Hypothalamus (tissue), 51 donors: ENCODE measurements around the gene SSX2IP.
"Not testable (repeated sequence)": the region's sequence is repeated elsewhere in the genome, so short reads cannot be mapped to it uniquely, and the experiment has no call there.

ENCODE experiments used
- DNase-seq, 51 donors: peaks; one replicate each; lab custom pipeline; 2025; lab: John Stamatoyannopoulos, UW

SSX2IP gene

DNA sequence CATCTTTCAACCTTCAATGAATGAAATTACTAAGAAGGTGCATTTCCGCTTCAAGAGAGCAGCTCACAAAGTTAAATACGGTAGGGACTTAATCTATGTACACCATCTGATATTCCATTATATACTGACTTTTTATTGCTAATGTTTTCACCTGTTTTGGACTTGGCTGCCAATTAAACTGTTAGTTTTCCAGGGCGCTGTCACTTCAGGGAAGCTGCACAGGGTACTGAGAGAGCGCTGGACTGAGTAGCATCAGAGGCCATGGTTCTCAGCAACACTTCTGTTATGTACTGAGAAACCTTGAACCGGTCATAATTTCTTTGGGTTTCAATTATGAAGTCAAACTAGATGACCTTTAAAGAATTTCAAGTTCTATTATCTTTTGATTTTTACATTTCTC lies 8.2 kb downstream of the SSX2IP start:
- DNase-seq = no peak

DNA sequence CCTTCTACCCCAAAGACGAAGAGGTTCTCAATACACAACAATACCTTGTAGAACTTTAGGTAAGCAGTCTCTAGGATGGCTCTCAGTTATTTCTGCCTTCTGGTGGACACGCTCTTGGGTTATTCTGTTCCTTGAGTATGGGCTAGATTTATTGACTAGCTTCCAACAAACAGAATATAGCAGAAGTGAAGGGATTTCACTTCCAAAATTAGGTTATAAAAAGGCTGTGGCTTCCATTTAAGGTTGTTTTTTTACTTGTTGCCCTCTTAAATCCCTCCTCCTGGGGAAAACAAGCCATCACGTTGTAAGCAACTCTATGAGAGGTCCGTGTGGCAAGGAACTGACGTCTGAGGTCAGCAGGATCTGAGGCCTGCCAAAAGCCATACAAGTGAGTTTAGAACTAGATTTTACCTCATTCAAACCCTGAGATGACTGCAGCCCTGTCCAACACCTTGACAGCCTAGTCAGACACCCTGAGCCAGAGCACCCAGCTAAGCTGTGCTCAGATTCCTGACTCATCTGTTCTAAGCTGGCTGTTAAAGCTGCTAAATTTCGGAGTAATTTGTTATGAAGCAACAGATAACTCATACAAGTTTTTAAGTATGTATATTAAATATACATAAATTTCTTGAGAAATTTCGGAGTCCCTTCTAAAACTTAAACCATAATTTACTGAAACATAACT lies 12.7 kb downstream of the SSX2IP start:
- no peak for DNase-seq

DNA sequence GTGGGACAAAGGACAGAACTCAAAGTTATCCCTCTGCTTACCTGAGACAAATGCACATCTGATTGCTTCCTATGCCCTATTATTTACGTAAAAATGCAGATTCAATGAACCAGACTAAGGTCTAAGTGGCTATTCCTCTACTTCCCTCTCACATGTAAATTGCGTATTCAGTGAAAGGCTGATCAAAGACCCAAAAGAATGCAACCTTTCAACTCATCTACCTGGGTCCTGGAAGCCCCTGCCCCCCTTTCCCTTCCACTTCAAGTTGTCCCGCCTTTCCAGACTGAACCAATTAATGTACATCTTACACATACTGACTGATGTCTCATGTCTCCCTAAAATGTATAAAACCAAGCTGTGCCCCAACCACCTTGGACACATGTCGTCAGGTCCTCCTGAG lies 14.6 kb downstream of the SSX2IP start:
- DNase-seq = no peak

DNA sequence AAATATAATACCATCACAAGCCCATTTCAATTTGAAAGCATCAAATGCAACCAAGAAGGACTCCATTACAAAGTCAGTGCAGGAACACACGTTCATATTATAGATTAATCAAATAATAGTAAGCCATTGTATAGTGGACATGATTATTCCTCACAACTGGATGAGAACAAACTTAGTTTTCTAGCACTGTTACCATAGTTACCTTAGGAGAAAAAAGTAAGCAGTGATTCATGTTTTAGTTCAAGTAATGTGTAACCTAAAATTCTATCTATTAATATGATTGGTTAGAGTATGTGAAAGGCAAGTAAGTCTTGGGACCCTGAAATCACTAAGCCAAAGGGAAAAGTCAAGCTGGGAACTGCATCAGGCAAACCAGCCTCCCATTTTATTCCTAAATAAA lies 15.2 kb downstream of the SSX2IP start:
- DNase-seq = no peak

DNA sequence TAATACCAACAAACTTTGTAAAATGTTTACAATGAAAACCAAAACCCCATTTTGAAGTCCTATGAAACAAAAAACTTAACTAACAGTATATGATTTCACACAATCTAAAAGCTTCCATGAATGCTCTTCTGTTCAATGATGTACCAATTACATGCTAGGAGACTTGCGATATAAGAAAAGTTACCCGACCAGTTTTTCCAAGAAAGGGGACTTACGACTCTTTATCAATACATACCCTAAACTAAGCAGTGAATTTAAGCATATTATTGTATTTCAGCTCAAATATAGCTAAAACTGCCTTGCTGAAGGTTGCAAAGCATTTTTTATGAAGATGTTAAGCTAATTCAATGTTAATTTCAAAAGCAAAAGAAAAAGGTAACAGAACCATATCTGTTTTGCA lies 15.6 kb downstream of the SSX2IP start:
- DNase-seq = no peak

DNA sequence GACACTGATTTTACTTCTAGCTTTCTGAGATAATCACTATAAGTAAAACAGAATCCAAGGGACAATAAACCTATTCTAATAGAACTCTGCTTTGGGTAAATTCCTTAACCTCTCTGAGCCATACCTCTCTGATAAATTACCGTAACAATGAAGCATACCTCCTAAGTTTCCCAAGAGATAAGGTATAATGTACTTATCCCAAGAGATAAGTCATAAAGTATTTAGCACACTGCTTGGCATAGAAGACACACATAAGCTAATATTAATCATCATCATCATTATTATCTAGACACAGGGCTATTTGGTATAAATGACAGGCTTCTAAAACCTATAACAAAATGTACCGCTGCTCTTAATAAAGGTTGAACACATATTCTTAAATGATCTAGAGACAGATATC lies 16.2 kb downstream of the SSX2IP start:
- DNase-seq = no peak

DNA sequence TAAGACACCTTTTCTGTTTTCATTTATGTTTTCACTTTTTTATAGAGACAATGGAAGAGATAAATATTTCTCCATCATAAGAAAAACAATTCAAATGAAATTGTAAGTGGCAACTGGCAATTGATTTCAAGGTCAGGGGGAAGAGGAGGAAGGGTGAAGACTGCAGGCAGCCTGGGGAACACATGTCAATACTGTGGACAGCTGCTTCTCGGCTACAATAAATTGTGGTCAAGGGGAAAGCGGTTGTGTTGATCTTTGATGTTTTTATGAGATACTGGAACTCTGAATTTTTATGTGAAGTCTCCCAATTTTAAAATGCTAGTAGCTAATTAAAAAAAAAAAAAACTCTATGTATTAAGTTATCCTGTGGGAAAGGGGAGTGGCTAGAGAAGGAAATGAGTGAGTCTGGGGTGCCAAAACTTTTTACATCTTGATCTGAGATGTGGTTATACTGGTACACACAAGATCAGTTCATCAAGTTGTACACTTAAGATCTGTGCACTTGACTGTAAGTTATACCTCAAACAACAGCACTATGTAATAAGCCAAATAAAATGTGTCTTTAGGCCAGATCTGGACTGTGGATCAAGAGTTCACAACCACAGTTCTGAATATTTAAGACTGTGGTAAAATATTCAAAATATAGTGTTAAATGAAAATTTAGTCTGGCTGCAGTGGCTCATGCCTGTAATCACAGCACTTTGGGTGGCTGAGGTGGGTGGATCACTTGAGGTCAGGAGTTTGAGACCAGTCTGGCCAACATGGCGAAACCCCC lies 18.0 kb downstream of the SSX2IP start:
- no peak for DNase-seq

DNA sequence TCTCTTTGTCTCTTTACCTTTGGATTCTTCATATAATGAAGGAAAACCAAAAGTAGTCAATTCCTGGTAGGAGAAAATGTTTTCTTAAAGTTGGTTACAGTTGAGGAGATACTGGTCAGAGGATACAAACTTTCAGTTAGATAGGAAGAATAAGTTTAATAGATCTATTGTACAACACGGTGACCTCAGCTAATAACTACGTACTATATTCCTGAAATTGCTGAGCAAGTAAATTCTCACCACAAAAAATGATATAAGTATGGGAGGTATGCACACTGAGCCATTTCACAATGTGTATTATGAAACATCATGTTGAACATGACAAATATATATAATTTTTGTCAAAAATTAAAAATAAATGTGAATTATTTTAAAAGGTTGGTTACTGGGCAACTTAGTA lies 20.4 kb downstream of the SSX2IP start:
- DNase-seq = no peak

DNA sequence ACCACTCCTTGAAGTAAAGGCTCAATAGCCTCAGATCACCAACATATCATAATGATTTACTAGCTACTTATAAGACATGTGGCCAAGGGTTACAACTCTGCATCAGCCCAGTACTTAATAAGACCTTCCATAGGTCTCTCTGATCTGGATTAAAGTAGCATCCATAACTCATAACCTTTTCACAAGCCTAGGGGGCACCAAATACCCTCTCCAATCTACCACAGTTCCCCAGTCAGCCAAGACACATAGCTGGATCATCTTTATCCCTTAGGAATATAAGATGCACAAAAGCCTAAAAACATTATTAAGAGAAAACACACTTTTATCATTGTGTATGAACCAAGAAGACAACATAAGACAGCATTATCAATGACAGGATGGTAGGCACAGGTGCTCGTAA lies 22.1 kb downstream of the SSX2IP start:
- no peak for DNase-seq

DNA sequence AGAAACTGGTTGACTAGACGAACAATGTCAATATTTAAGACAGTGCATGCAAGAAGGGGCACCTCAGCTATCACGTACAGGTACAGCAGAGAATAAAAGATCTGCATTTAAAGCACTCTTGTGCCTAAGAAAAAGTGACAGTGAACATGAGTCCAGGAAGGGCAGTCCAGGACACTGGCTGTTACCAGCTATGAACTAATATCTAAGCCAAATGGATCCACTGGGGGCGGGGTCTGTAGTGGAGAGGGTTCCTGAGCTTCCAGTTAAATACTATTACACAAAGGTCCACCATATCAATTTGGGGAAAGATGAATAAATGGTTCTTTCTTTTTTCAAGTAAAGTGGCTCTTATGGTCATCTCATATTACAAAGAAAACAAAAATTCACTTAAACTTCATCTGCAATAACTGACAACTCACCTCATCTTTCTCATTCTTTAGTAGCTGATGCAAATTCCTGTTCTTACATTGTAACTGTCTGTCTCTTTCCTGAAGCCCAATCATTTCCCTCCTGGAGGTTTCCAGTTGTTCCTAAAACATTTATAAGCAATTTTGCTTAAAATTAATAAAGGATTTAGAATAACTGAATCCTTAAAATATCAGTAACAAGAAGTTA lies 24.5 kb downstream of the SSX2IP start:
- DNase-seq = no peak

DNA sequence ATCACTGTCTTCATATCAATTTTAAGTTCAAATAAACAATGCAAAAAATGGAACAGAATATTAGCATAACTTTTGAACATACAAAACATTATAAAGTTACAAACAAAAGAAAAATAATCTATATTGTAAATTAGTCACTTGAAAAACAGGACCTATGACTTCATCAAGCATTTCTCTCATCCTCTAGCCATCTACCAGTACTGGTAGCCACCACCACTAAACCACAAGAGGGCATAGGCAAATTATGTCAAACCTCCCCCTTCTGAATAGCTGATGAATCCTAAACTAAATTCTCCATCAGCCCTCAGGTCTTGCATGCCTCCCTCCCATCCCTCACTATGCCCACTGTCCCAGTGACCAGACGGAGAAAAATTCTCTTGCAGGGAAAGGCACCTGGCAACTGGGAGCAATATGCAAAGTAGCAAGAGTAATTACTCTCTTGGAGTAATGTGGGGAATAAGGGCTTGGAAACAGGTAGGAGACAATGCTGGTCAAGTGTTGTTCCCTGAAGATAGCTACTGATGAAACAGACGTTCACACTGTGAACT lies 37.1 kb downstream of the SSX2IP start:
- DNase-seq = no peak

DNA sequence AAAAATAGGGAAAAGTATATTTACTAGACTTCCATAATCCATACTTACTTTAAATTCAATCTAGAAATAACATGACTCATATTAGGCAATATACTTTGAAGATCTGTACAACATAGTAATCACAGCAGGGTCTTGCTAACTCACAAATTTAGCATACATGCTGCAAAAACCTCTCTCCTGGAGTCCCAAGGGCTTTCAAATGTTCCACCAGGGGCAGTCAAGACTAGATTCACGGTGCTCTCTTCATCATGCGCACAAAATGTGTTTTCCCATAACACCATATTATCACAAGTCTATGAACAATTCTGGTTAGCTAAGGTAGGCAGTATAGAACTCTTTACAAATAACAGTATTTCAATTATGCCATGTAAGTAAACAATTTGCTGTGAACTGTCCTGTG lies 45.8 kb downstream of the SSX2IP start:
- no peak for DNase-seq

DNA sequence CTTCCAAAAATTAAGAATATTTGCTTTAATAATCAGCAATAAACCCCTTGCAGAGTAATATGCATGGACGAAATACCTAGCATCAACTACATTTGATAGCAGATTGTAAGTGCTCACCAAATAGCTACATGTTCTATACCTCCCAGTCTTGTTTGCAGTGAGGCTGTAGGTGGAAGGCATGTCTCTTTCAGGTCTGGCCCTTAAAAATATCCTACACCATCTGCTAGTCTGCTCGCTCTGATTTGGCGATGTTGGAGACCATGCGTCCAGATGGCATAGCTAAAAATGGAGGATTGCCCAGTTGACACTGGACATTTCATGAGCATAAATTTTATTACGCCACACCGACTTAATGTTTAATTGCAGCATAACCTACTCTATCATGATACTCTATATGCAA lies 47.1 kb downstream of the SSX2IP start:
- peak in 1 of 51 donors; percentile 7 for DNase-seq

DNA sequence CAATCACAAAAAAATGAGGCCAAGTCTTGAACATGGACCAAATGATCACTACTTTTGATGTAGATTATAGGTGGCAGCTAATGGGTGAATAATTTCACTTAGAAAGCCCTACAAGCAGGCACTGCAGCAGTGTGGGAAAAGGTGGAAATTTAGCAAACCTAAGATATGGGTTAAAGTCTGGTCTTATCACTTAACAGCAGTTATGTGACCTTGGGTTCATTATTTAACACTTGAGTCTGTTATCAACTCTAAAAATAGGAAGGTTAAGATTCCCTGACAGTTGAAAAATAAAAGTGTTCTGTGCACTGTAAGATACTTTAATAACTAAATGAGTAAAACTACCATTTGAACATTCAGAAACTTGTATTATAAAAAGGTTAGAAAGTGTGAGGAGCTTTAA lies 47.5 kb downstream of the SSX2IP start:
- DNase-seq = no peak

DNA sequence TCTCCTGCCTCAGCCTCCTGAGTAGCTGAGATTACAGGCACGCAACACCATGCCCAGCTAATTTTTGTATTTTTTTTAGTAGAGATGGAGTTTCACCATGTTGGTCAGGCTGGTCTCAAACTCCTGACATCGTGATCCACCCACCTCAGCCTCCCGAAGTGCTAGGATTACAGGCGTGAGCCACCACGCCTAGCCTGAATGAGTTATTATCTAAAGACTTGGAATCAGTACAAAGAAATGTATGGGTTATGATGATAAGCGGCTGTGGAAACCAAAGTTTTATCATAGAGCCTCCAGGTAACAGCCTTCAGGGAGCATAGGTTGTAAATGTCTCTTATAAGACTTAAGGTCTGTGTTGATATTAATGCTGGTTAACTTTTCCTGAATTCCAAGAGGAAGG lies 50.5 kb downstream of the SSX2IP start:
- not testable (repeated sequence) for DNase-seq

DNA sequence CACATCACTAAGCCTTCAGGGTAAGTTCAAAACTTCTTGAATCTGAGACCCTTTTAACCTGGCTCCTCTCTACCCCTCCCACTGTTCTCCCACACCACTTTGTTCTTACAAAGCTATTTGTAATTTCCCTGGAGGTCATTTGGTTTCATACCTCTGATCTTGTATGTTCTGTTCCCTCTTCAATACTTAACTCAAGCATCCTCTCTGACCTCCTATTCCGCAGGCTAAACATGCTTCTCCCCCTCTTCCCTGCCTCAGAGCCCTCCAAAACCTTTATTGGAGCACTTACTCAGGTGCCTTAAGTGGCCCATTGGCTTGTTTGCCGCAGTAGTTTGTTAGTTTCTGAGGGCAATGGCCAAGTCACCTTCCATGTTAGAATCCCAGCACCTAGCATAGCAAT lies 54.8 kb downstream of the SSX2IP start:
- no peak for DNase-seq

DNA sequence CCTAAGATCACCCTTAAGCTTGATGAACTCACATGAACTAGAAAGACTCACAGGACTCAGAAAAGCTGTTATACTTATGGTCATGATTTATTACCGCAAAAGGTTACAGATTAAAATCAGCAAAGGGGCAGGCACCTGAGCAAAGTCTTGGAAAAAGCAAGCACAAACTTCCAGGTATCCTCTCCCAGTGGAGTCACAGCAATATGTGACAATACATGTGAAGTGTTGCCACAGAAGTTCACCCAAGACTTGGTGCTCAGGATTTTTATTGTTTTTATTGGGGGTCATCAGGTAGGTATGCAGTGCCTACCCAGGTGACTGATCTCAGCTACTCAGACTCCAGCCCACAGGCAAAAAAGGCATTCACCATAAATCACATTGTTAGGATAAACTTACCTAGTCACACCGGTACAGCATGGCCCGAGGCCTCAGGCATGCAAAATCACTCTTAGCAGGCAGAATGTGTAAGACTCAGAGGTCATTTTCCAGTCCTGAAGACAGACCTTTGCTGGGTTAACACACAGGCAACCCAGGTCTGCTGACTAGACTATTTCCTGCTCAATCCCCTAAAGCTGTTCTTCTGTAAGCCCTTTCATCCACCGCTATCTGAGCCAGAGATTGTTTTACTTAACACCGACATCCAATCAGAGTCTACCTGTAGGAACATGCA lies 55.6 kb downstream of the SSX2IP start:
- no peak for DNase-seq

DNA sequence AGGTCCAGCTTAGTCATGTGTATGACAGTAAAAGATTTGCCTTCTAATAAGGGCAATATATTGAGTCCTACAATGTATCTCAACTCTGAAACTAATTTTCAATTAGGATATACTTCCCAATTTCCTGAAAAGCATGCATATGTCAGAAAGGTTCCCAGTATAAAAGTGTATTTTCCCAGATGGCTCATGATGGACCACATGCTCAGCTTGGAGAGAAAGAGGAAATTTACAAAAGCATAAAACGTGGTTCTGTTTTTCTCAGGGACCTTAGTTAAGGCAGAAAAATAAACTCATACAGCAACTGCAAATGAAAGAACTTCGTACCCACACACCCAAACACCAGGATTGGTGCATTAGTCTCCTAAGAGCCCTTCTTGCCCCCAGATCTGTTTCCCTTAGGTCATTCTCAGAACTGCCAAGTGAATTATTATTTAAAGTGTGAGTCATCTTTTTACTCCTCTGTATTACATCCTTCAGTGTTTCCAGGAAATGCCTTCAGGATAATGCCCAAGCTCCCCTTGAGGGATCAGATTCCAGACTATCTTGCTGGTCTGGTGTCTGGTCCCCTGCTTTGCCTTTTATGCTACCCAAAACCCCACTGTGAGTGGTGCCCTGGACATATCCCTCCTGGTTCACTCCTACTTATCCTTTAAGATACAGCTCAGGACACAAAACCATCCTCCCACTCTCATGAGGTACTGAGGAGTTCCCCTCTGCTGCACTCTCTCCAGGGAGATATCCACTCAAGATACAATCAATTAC lies 57.4 kb downstream of the SSX2IP start:
- DNase-seq = no peak

DNA sequence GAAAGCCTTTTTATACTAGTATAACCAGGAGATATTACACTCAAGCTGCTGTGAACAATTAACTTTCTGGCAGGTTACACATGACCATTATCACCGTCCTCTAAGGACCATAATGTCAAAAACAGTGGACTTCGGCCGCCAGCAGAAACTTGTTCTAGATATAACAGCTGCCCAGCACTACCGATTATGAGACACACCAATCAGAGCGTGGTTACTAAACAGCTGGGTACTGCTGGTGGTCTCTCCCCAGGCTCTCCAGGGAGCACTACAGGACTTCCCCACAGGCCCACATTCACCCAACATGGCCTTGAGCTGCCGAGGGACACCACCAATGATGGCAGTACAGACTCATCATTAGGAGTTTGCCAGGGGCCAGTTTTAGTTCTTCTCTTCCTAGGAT lies 58.1 kb downstream of the SSX2IP start:
- no peak for DNase-seq

DNA sequence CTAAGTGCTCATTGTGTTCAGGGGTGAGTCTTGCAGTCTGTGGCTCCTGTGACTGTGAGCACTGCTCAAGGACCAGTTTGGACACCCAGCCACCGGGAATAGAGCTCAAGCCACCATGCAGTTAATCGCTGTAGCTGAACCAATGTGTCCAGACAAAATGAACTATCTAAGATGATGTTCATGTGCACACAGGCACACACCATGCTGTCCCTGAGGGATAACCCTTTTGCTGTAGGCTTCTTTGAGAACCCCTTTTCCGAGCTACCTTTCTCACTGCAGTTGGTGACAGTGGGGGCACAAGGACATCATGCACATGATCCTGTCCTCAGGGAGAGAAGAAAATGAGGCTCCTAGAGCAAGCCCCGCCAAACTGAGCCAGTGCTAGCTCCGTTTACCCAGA lies 65.4 kb downstream of the SSX2IP start:
- no peak for DNase-seq

DNA sequence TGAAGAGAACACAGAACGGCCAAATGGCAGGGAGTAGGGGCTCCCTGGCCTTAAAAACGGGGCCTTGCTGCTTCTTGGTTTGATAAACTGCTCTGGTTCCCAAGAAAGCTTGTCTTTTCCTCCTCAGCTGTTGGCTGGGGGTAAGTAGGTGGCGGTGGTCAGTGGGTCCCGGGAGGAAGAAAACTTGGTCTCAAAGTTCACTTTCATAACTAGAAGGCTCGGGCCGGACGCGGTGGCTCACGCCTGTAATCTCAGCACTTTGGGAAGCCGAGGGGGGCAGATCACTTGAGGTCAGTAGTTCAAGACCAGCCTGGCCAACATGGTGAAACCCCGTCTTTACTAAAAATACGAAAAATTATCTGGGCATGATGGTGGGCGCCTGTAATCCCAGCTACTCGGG lies 68.7 kb downstream of the SSX2IP start:
- DNase-seq = no peak
